GM04504 (cell line): ENCODE results near the gene OR4D1.
"Not testable (repeated sequence)": the region's sequence is repeated elsewhere in the genome, so short reads cannot be mapped to it uniquely, and the experiment has no call there.

Experiments used
- DNase-seq: peaks from one replicate; pipeline ENCODE4 v3.0.0-alpha.2; 2012; ENCODE audit warnings: low read depth

Gene OR4D1

GRCh38 chr17:58147930-58148434 is at the start of gene OR4D1:
OR4D1 (plus strand) TSS chr17:58148384; CDS start chr17:58155154, 6,770 bp downstream.
- no peak for DNase-seq

GRCh38 chr17:58100506-58100905 is 47.7 kb upstream of the OR4D1 start:
- no peak for DNase-seq

DNA sequence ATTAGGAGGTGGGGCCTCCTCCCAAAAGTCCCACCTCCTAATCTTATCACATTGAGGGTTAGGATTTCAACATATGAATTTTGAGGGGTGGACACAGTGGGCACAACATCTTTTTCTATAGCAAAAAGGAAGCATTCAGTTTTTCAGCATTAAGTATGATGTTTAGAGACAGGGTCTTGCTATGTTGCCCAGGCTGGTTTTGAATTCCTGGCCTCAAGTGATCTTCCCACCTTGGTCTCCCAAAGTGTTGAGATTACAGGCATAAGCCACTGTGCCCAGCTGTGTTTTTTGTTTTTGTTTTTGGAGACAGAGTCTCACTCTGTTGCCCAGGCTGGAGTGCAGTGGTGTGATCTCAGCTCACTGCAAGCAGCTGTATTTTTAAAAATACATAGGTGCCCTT is 46.3 kb upstream of the OR4D1 start:
- DNase-seq, result not testable (repeated sequence)

DNA sequence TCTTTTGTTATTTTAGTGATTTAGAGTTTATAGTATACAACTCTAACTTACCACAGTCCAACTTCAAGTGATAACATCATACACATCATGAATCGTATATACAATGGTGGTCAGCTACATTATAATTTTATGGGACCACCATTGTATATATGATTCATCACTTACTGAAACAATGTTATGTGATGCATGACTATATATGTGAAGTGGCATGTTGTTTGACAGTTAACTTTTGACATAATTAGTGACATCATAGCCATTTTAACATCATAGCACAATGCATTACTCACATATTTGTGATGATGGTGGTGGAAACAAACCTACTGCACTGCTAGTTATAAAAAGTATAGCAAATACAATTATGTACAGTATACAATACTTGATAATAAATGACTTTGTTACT is 43.1 kb upstream of the OR4D1 start:
- no peak for DNase-seq

DNA sequence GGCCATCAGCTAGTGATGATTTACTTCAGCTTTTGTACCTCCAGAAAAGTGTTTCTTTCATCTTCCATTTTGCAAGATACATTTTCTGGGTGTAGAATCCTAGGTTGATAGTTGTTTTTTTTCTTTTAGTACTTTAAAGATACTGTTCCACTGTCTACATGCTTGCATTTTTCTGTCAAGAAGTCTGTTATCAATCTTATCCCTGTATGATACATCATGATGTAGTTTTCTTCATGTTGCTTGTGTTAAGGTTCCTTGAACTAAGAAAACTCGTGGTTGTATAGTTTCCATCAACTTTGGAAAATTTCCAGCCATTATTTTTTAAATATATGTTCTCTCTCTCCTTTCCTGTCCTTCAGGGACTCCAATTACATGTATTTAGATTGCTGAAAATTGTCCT is 40.9 kb upstream of the OR4D1 start:
- DNase-seq, result no peak

DNA sequence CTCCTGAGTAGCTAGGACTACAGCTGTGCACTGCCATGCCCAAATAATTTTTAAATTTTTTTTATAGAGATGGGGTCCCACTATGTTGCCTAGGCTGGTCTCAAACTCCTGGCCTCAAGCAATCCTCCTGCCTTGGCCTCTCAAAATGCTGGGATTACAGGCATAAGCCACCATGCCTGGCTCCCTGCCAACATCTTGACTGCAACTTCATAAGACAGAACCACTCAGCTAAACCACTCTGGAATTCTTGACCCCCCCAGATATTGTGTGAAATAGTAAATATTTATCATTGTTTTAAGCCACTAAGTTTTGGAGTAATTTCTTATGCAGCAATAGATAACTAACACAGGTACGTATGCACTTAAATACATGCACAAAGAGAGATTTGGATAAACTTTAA is 39.0 kb upstream of the OR4D1 start:
- no peak for DNase-seq

DNA sequence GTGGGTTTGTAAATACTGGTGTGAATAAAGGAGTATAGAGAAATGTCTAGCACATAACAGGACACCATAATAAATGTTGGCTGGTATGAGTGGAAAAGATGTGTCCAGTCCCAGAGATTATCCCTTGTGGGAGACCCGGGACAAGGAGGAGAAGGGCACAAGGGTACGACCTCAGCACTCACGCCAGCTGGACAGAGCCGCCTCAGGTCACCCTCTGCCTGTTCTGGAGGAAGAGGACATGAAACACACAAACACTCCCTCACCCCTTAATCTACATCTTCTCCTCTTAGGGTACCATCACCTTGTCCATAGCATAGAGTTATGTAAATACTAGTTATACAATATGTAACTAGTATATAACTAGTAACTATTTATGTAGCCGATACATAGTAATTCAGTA is 38.2 kb upstream of the OR4D1 start:
- DNase-seq, result no peak

DNA sequence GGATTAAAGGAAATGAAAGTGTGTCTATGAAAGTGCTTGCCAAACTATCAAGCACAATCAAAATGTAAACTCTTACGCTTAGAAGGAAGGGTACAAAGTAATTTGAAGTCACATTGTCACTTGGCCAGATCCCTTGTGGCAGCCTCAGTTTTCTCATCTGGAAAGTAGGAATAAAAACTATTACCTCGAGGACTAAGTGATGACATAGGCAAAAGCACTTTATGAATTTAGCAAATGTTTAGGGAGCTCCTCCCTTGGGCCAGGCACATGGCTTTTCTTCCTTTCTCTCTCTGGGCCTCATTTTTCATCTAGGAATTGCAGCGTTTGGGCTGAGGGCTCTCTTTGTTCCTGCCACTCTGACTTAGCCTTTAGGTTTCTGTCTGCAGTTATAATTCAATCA is 36.5 kb upstream of the OR4D1 start:
- no peak for DNase-seq

GRCh38 chr17:58112970-58113631 is 35.1 kb upstream of the OR4D1 start:
- DNase-seq, result peak; percentile 36

DNA sequence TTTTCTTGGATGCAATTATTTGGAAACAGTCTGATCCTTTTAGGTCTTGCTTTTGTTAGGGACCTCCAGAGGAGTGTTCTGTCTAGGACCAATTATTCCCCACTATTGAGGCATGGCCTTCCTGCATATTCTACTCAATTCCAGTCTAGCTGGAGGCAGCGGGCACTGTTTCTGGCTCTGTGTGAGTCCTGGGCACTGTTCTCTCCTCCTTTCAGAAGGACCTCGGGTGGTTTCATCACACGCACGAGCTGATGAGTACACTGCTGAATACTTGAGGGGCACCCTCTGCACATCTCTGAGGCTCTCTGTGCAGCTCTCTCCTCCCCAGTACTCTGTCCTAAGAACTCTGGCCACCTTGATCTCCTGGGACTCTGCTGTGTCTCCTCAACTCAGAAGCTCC is 34.2 kb upstream of the OR4D1 start:
- no peak for DNase-seq

DNA sequence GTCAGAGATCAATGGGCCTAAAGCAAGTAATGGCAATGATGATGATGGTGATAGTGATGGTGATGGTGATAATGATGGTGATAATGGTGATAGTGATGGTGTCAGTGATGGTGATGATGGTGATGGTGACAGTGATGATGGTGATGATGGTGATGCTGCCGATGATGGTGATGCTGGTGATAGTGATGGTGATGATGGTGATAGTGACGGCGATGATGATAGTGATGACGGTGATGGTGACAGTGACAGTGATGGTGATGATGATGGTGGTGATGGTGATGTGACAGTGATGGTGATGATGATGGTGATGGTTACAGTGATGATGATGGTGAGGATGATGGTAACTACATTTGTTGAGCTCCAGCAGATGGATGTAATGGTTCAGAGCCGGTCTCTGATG is 30.8 kb upstream of the OR4D1 start:
- DNase-seq, result no peak

DNA sequence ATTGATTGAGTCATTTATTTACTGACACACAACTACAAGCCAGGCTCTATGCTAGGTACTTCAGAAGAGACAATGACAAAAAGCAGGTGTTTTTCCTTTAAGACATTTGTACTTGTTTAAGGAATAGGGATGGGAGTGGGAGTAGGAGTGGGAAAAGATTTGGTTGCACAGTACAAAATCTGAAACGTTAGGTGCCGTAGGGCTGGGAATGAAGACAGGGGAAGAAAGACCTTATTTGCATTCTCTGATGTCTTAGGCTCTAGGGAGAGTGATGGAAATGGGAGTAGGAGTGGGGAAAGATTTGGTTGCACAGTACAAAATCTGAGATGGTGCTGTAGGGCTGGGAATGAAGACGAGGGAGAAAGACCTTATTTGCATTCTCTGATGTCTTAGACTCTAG is 28.7 kb upstream of the OR4D1 start:
- no peak for DNase-seq

GRCh38 chr17:58120195-58120822 is 27.9 kb upstream of the OR4D1 start:
- DNase-seq, result peak; percentile 25

DNA sequence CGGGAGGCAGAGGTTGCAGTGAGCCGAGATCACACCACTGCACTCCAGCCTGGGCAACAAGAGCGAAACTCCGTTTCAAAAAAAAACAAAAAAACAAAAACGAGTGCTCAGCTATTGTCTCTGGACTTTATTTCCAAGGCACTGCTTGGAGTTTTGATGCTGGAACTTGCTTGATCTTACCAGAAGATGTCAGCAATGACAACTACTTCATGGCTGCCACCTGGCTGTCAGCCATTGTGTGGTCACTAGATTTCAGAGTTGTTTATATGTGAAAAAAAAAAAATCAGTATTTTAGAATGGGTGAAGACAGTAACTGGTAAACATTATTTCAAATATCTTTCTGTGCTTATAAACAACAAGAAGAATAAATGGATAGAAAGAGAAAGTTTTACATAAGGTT is 26.3 kb upstream of the OR4D1 start:
- peak; percentile 12 for DNase-seq

DNA sequence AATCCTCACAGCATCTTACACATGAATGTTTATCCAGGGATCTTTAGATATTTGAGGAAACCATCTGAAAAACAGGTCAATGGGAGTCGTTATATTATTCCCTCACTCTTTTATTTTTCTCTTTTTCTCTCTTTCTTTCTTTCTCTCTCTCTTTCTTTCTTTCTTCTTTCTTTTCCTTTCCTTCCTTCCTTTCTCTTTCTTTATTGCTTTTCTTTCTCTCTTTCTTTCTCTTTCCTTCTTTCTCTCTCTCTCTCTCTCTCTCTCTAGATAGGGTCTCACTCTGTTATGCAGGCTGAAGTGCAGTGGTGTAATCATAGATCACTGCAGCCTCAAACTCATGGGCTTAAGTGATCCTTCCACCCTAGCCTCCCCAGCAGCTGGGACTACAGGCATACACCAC is 20.3 kb upstream of the OR4D1 start:
- DNase-seq, result no peak

DNA sequence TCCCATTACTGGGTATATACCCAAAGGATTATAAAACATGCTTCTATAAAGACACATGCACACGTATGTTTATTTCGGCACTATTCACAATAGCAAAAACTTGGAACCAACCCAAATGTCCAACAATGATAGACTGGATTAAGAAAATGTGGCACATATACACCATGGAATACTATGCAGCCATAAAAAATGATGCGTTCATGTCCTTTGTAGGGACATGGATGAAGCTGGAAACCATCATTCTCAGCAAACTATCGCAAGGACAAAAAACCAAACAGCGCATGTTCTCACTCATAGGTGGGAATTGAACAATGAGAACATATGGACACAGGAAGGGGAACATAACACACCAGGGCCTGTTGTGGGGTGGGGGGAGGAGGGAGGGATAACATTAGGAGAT is 15.5 kb upstream of the OR4D1 start:
- not testable (repeated sequence) for DNase-seq

DNA sequence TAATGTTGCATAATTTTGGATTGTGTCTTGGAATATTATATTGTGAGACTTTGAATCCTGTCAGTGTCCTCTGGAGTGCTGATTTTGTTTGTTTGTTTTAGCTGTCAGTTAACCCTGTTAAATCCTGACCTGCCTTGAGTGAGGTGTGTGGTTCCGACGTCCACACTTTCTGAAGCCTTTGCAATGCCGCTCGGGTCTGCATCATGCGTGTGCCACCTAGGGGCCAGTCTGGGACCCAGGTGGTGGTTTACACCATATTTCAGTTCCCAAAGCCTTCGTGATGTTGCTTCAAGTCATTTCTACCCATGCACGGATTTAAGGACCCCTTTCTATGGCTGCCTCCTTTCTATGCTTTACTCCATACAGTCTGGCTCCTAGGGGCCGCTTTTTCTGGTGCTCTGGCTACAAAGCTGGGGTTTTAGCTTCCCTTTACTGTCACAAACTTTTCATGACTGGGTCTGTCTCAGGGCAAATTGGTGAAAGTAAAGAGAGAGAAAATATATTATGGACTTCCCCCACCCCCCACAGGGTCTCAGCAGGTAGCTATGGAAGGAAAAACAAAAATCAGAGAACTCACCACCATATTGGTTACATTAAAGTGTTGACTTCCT is 11.4 kb upstream of the OR4D1 start:
- no peak for DNase-seq

- DNase-seq, result no peak
Measured at GRCh38 chr17:58141505-58141904, 6.7 kb upstream of the OR4D1 start.

GRCh38 chr17:58143335-58143734 is 4.8 kb upstream of the OR4D1 start:
- DNase-seq, result not testable (repeated sequence)

- no peak for DNase-seq
Measured at GRCh38 chr17:58144801-58145200, 3.4 kb upstream of the OR4D1 start.

DNA sequence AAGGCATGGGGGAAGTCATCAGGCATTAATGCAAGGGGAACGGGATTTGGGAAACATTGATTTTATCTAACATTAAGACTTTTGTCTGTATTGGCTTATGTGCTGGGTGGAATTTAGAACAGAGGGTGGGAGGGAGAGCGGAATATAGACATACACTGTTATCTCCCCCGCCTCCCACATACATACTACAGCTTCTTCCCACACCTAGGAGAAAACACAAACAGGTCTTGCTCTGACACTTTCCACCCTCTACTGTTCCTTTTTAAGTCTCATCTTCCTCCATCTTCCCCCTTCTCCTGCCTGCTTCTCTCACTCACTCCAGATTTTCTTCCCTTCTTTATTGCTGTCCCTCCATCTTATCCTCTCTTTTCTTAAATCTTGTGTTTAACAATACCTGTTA is 425 bp downstream of the OR4D1 start:
- DNase-seq, result no peak

DNA sequence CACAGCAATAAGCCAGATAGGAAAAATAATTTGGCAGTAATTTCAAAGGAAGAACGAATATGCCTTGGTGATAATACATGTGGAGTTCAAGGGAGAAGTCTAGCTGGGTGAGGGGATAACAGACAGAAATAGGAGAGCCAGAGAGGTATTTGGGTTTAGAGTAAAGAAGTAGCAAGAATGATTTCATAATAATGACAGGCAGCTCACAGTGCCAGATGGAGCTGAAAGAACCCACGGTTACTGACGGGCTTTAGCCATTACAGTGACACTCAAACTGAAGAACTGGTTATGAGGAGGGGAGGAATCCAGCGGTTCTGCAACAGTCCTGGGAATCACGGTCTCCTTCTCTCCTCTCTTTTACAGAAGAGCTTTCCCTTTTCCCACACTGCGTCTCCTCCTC is 2.2 kb downstream of the OR4D1 start:
- DNase-seq, result no peak

GRCh38 chr17:58153046-58153445 is 4.9 kb downstream of the OR4D1 start:
- no peak for DNase-seq

DNA sequence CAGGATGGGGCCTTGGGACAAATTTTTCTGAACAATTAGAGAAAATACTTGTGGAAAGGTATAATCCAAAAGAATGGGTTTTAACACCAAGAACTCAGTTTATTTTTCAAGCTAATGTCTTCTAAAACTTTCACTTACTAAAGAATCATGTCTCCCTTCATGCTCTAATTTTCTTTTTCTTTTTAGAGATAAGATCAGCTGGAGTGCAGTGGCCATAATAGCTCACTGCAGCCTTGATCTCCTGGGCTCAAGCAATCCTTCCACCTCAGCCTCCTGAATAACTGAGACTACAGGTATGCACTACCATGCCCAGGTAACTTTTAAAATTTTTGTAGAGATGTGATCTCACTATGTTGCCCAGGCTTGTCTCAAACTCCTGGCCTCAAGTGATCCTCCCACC is 5.5 kb downstream of the OR4D1 start:
- DNase-seq, result no peak
